HCT116 (cell line): Measurements from ENCODE around the gene HLCS. TPM values are rescaled to one million over a fixed set of nuclear protein-coding genes. Genes with fewer than 3 reads are reported as not detected.
A peak's percentile ranks its signal among the peaks of the same experiment; 100 is the strongest.

ENCODE experiments used
- ATAC-seq: fragments of 200-7000 bp; cut with Tn5 transposase; 2 replicates; pipeline ENCODE4 v1.9.1; 2020; ENCODE audit warnings: mild to moderate bottlenecking, moderate library complexity
- Bru-seq: library from RNA; stranded (reverse); fragments of 400-500 nt; gene quantifications from one replicate; lab custom pipeline; 2021; lab: Mats Ljungman, UMichigan
- BruChase-seq, 2 experiments: library from RNA; stranded (reverse); fragments of 400-500 nt; gene quantifications; one replicate each; lab custom pipeline; 2021; lab: Mats Ljungman, UMichigan
- BruUV-seq: library from RNA; stranded (reverse); fragments of 400-500 nt; replicated peaks from 2 replicates; lab custom pipeline; 2021; lab: Mats Ljungman, UMichigan
- CTCF ChIA-PET: fragments of 300-600 bp; sonication (Branson Sonifier 250); formaldehyde crosslinking; loops from one replicate; lab custom pipeline; 2021; ENCODE audit warnings: antibody characterized with exemption; lab: Charles Lee
- POLR2A ChIA-PET: fragments of 300-600, 350-600 bp; sonication (Branson Sonifier 250); formaldehyde crosslinking; loops from one replicate; lab custom pipeline; 2021; ENCODE audit warnings: antibody characterized with exemption; lab: Charles Lee
- RAD21 ChIA-PET, 2 experiments: fragments of 300-600 bp; sonication (Branson Sonifier 250); formaldehyde crosslinking; loops; one replicate each; lab custom pipeline; 2023; ENCODE audit warnings: low total read pairs in 2 of 2; ENCODE audit not compliant: uncharacterized antibody in 2 of 2, unreplicated experiment in 2 of 2, low non-redundant PET in 1 of 2; lab: Charles Lee
- DNase-seq: peaks from one replicate; pipeline ENCODE4 v3.0.0-alpha.2; 2010; ENCODE audit warnings: low read depth, low spot score
- H2AFZ ChIP-seq: fragments of 200-600 bp; shearing (Covaris generic), sonication (generic); 2 replicates; pipeline ENCODE4 v1.6.1; 2017; ENCODE audit warnings: low read depth, mixed run types, mixed read lengths, antibody characterized with exemption, low read length; ENCODE audit not compliant: poor library complexity, severe bottlenecking
- H3K27ac ChIP-seq: 2 replicates; pipeline ENCODE4 v1.5.1; 2012; ENCODE audit warnings: low read depth, low read length
- H3K27me3 ChIP-seq: fragments of 200-600 bp; sonication (generic); 2 replicates; pipeline ENCODE4 v1.6.1; 2016; ENCODE audit warnings: mixed run types, low read length, mixed read lengths; ENCODE audit not compliant: insufficient read depth
- H3K36me3 ChIP-seq, 2 experiments: fragments of 200-500 bp in 1 of 2; fragments of 200-600 bp in 1 of 2; sonication (Bioruptor generic) in 1 of 2; sonication (generic) in 1 of 2; 2 replicates each; pipeline versions ENCODE4 v1.5.1 to v1.6.1; 2014 to 2016; ENCODE audit warnings: low read length in 2 of 2, inconsistent platforms in 1 of 2, mixed read lengths in 1 of 2, mixed run types in 1 of 2; ENCODE audit not compliant: insufficient read depth in 2 of 2, control insufficient read depth in 1 of 2
- H3K4me1 ChIP-seq, 2 experiments: fragments of 200-600 bp in 1 of 2; sonication (generic) in 1 of 2; 2 replicates each; pipeline versions ENCODE4 v1.5.1 to v1.6.1; 2012 to 2017; ENCODE audit warnings: low read length in 2 of 2, inconsistent platforms in 1 of 2, mild to moderate bottlenecking in 1 of 2, mixed read lengths in 1 of 2, mixed run types in 1 of 2, moderate library complexity in 1 of 2; ENCODE audit not compliant: insufficient read depth in 2 of 2, control insufficient read depth in 1 of 2
- H3K4me2 ChIP-seq: fragments of 200-600 bp; sonication (generic); 2 replicates; pipeline ENCODE4 v1.6.1; 2017; ENCODE audit warnings: mixed run types, low read length, mixed read lengths
- H3K4me3 ChIP-seq, 2 experiments: fragments of 200-600 bp in 1 of 2; sonication (generic) in 1 of 2; replicated peaks in 1 of 2; 2 replicates each; pipeline ENCODE4 v1.5.1; 2011 to 2016; ENCODE audit warnings: low read length in 2 of 2, control low read depth in 1 of 2, low read depth in 1 of 2, mild to moderate bottlenecking in 1 of 2, mixed read lengths in 1 of 2, mixed run types in 1 of 2
- H3K79me2 ChIP-seq: fragments of 200-600 bp; sonication (generic); 2 replicates; pipeline ENCODE4 v1.6.1; 2017; ENCODE audit warnings: mild to moderate bottlenecking, mixed run types, low read length, moderate library complexity, mixed read lengths; ENCODE audit not compliant: insufficient read depth
- H3K9ac ChIP-seq: fragments of 200-600 bp; sonication (generic); 2 replicates; pipeline ENCODE4 v1.6.1; 2016; ENCODE audit warnings: low read length, mixed read lengths
- H3K9me2 ChIP-seq: fragments of 200-600 bp; sonication (generic), shearing (Covaris generic); 2 replicates; pipeline ENCODE4 v1.6.1; 2017; ENCODE audit warnings: mixed run types, mild to moderate bottlenecking, moderate library complexity; ENCODE audit not compliant: insufficient read depth
- H3K9me3 ChIP-seq, 2 experiments: fragments of 200-500 bp in 1 of 2; fragments of 200-600 bp in 1 of 2; sonication (Bioruptor generic) in 1 of 2; sonication (generic) in 1 of 2; 2 replicates each; pipeline ENCODE4 v1.6.1; 2014 to 2017; ENCODE audit warnings: low read length in 2 of 2, mixed read lengths in 2 of 2, inconsistent platforms in 1 of 2, low read depth in 1 of 2, mild to moderate bottlenecking in 1 of 2, mixed run types in 1 of 2, moderate library complexity in 1 of 2; ENCODE audit not compliant: control insufficient read depth in 1 of 2, insufficient read depth in 1 of 2
- H4K20me1 ChIP-seq: fragments of 200-600 bp; sonication (generic), shearing (Covaris generic); 2 replicates; pipeline ENCODE4 v1.6.1; 2017; ENCODE audit warnings: mixed run types, mild to moderate bottlenecking, moderate library complexity; ENCODE audit not compliant: insufficient read depth
- CBX3 ChIP-seq: IDR thresholded peaks from 2 replicates; pipeline ENCODE4 v1.6.1; 2012; ENCODE audit warnings: low read depth
- EGR1 ChIP-seq: IDR thresholded peaks from 2 replicates; pipeline ENCODE4 v1.6.1; 2012; ENCODE audit warnings: low read depth
- EZH2phosphoT487 ChIP-seq: fragments of 200-600 bp; IDR thresholded peaks from 2 replicates; pipeline ENCODE4 v1.6.1; 2018; ENCODE audit warnings: antibody characterized with exemption, borderline replicate concordance
- JUND ChIP-seq: IDR thresholded peaks from 2 replicates; pipeline ENCODE4 v1.6.1; 2012
- POLR2A ChIP-seq: IDR thresholded peaks from 2 replicates; pipeline ENCODE4 v1.7.0; 2011; ENCODE audit warnings: borderline replicate concordance; ENCODE audit not compliant: insufficient read depth, insufficient read length; ENCODE audit errors: extremely low read depth
- POLR2AphosphoS5 ChIP-seq: IDR thresholded peaks from 2 replicates; pipeline ENCODE4 v1.6.1; 2011; ENCODE audit warnings: mild to moderate bottlenecking, low read depth, low read length, moderate library complexity
- RAD21 ChIP-seq: IDR thresholded peaks from 2 replicates; pipeline ENCODE4 v1.6.1; 2012; ENCODE audit warnings: low read depth, mild to moderate bottlenecking
- SRF ChIP-seq: IDR thresholded peaks from 2 replicates; pipeline ENCODE4 v1.6.1; 2012; ENCODE audit warnings: low read depth
- TCF7L2 ChIP-seq: IDR thresholded peaks from 2 replicates; pipeline ENCODE4 v1.7.0; 2011; ENCODE audit warnings: borderline replicate concordance, inconsistent platforms; ENCODE audit not compliant: insufficient read depth, insufficient read length; ENCODE audit errors: extremely low read depth
- ZFX ChIP-seq: fragments of 450-650 bp; IDR thresholded peaks from 2 replicates; pipeline ENCODE4 v1.6.1; 2017
- intact Hi-C: fragments of 100-400 bp; cut with micrococcal nuclease; formaldehyde crosslinking; loops from 2 replicates; pipeline ENCODE4 v1.10.0; 2022
- long read RNA-seq: library from polyadenylated mRNA; unstranded; transcript quantifications from one replicate; pipeline ENCODE4 v2.0.0, GENCODE V29; 2021; ENCODE audit not compliant: unreplicated experiment
- polyA plus RNA-seq: library from polyadenylated mRNA; unstranded; fragments of >200 nt; gene quantifications from 2 replicates; pipeline ENCODE4 v1.2.1, GENCODE V29; 2012; ENCODE audit warnings: missing spikeins
- total RNA-seq: library from RNA; stranded (reverse); gene quantifications from one replicate; pipeline ENCODE4 v1.2.1, GENCODE V29; 2021; ENCODE audit not compliant: unreplicated experiment
- TF ChIP-seq, protein P1 (sequence below): IDR thresholded peaks from 2 replicates; pipeline ENCODE4 v1.6.1; 2012
- TF ChIP-seq, protein P2 (sequence below): IDR thresholded peaks from 2 replicates; pipeline ENCODE4 v1.6.1; 2012; ENCODE audit warnings: low read depth
- TF ChIP-seq, protein P3 (sequence below), 3 experiments: fragments of 200-600 bp in 1 of 3; sonication (generic) in 1 of 3; IDR thresholded peaks in 2 of 3; conservative IDR thresholded peaks in 1 of 3; 2 replicates each; pipeline ENCODE4 v1.5.1; 2012 to 2017; ENCODE audit warnings: low read depth in 2 of 3, low read length in 2 of 3, antibody characterized with exemption in 1 of 3, borderline replicate concordance in 1 of 3, control low read depth in 1 of 3, mild to moderate bottlenecking in 1 of 3, mixed read lengths in 1 of 3, mixed run types in 1 of 3, moderate library complexity in 1 of 3; ENCODE audit not compliant: insufficient read depth in 1 of 3

Gene HLCS
- total RNA-seq (18.5 TPM), Bru-seq, nascent RNA (percentile 78 among the genes with signal in this experiment), BruChase-seq, experiment 1, labeled RNA remaining after a 6-hour chase (percentile 76 among the genes with signal in this experiment), BruChase-seq, experiment 2, labeled RNA remaining after a 2-hour chase (percentile 78 among the genes with signal in this experiment)
- polyA plus RNA-seq = 14.5 and 16.5 TPM in 2 replicates
- long read RNA-seq, partial matches to known transcripts = 5 of 26 reads
- long read RNA-seq, other reads (novel, unspliced or antisense) = 21 of 26 reads

DNA sequence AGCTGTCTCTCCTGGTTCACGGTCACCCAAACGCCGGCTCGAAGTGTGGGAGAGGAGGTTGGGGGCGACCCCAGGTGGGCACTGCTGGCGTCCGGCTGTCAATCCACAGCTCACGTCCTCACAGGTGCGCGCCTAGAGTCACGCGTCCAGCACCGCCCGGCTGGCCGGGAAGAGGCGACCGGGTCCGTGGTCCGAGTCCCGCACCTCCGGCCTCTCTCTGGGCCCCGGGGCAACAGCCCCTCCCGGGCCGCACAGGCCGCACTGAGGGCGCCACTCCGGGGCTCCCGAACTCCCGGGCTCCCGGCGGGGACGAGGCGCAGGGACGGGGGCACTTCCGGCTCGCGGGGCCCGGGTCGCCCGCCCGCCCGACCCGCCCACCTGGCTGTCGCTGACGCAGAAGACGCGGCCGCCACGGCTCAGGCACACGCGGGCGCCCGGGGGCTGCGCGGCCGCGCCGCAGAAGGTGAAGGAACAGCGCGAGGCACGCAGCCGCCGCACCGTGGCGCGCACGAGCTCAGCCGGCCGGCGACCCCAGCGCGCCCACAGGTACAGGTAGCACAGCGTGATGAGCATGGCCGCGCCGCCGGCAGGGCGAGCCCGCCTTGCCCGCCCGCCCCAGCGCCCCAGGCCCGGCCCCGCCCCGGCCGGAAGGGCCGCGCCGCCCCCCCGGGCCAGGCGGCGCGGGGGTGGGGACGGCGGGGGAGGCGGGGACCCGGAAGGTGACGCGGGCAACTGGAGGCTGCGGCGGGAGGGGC is at the start of gene HLCS:
HLCS (minus strand) TSS at position 604 of the 755 bp plus-strand sequence; CDS start at position 573, 31 bp downstream.
- H3K79me2 ChIP-seq = peaks cover 16% of the 10 kb centered on the region
- intact Hi-C loops = no loop called here
- H3K36me3 ChIP-seq = peaks cover 0 to 3% of the 10 kb centered on the region in 2 experiments; a peak in 1 of 4 replicates
- H3K4me2 ChIP-seq = peak within 1 kb of the TSS; percentile 77
- ChIA-PET RAD21 (interaction anchor here in 1 of 2 experiments (1.2 kb wide), 1 partner anchor 44 kb away, joined by 3 read pairs; no protein-coding TSS in a partner anchor), POLR2A (interaction anchor here (1.0 to 1.2 kb wide), 4 partner anchors 9 to 105 kb away, joined by 3 to 7 read pairs (median 4); no protein-coding TSS in a partner anchor), CTCF (interaction anchor here (0.9 to 4.2 kb wide), 5 partner anchors 11 to 336 kb away, joined by 3 to 21 read pairs (median 4); no protein-coding TSS in a partner anchor)
- H3K9me2 ChIP-seq = no peaks in the 10 kb centered on the region
- no peaks in the 10 kb centered on the region for H3K27me3 ChIP-seq
- H2AFZ ChIP-seq = no peak within 1 kb of the TSS
- H3K27ac ChIP-seq = peak within 1 kb of the TSS; percentile 90
- no peaks in the 10 kb centered on the region for H3K9me3 ChIP-seq
- TF ChIP-seq CBX3 = no peak
- TF ChIP-seq, protein P1, sequence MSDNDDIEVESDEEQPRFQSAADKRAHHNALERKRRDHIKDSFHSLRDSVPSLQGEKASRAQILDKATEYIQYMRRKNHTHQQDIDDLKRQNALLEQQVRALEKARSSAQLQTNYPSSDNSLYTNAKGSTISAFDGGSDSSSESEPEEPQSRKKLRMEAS = peak; percentile 54
- no peak for TF ChIP-seq TCF7L2
- no peak for TF ChIP-seq JUND
- no peak for TF ChIP-seq SRF
- TF ChIP-seq ZFX = peak; percentile 65
- no peak for TF ChIP-seq RAD21
- TF ChIP-seq POLR2A = peak; percentile 49
- TF ChIP-seq, protein P2, sequence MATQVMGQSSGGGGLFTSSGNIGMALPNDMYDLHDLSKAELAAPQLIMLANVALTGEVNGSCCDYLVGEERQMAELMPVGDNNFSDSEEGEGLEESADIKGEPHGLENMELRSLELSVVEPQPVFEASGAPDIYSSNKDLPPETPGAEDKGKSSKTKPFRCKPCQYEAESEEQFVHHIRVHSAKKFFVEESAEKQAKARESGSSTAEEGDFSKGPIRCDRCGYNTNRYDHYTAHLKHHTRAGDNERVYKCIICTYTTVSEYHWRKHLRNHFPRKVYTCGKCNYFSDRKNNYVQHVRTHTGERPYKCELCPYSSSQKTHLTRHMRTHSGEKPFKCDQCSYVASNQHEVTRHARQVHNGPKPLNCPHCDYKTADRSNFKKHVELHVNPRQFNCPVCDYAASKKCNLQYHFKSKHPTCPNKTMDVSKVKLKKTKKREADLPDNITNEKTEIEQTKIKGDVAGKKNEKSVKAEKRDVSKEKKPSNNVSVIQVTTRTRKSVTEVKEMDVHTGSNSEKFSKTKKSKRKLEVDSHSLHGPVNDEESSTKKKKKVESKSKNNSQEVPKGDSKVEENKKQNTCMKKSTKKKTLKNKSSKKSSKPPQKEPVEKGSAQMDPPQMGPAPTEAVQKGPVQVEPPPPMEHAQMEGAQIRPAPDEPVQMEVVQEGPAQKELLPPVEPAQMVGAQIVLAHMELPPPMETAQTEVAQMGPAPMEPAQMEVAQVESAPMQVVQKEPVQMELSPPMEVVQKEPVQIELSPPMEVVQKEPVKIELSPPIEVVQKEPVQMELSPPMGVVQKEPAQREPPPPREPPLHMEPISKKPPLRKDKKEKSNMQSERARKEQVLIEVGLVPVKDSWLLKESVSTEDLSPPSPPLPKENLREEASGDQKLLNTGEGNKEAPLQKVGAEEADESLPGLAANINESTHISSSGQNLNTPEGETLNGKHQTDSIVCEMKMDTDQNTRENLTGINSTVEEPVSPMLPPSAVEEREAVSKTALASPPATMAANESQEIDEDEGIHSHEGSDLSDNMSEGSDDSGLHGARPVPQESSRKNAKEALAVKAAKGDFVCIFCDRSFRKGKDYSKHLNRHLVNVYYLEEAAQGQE = no peak
- TF ChIP-seq, protein P3, sequence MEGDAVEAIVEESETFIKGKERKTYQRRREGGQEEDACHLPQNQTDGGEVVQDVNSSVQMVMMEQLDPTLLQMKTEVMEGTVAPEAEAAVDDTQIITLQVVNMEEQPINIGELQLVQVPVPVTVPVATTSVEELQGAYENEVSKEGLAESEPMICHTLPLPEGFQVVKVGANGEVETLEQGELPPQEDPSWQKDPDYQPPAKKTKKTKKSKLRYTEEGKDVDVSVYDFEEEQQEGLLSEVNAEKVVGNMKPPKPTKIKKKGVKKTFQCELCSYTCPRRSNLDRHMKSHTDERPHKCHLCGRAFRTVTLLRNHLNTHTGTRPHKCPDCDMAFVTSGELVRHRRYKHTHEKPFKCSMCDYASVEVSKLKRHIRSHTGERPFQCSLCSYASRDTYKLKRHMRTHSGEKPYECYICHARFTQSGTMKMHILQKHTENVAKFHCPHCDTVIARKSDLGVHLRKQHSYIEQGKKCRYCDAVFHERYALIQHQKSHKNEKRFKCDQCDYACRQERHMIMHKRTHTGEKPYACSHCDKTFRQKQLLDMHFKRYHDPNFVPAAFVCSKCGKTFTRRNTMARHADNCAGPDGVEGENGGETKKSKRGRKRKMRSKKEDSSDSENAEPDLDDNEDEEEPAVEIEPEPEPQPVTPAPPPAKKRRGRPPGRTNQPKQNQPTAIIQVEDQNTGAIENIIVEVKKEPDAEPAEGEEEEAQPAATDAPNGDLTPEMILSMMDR (IDR thresholded peaks at IDR 0.05 in 2 of 3, conservative IDR thresholded peaks at IDR 0.05 in 1 of 3; ENCODE audit: borderline replicate concordance in 1 of 3, insufficient read depth in 1 of 3, low read depth in 2 of 3, low read length in 2 of 3) = peak in 1 of 3 experiments; percentile 5; a peak in 1 of 6 replicates
- TF ChIP-seq EZH2phosphoT487 = no peak
- peak; percentile 24; the same call in 1 of the 2 replicates for TF ChIP-seq EGR1
- peak; percentile 68 for TF ChIP-seq POLR2AphosphoS5
- peak within 1 kb of the TSS; percentile 81 to 82 for H3K4me3 ChIP-seq
- H3K9ac ChIP-seq = peak within 1 kb of the TSS; percentile 87
- no TSS peak for BruUV-seq
- DNase-seq (no peak), ATAC-seq (peak; percentile 87)
- peaks cover 11 to 18% of the 10 kb centered on the region in 2 experiments for H3K4me1 ChIP-seq
- H4K20me1 ChIP-seq = no peaks in the 10 kb centered on the region
